GM20000 (cell line): ENCODE data around the gene YIF1B.

Experiments
- DNase-seq: peaks from one replicate; pipeline ENCODE4 v3.0.0; 2012; ENCODE audit warnings: low spot score
- TF ChIP-seq, protein P1 (sequence below): IDR thresholded peaks from 2 replicates; pipeline ENCODE4 v1.5.1; 2012; ENCODE audit warnings: mild to moderate bottlenecking, control low read depth; ENCODE audit errors: extremely low read depth, missing control alignments

Gene YIF1B

DNA sequence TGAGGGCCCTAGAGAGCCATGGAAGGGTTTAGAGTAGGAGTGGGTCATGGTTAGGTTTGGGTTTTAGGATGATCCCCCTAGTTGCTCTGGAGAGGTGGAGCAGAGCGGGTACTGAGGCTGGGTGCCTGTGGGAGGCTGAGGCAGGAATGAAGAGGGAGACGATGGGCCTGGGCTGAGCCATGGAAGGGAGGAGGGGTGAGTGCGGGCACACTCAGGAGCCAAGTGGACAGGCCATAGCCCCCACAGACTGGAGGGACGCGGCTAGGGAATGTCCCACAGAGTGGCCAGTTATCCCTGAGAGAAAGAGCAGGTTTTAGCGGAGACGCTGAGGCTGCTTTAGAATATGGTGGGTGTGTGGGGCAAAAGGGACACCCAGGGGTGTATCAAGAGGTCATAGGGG, 13.9 kb upstream of the YIF1B start:
- DNase-seq, result no peak
- TF ChIP-seq, protein P1, sequence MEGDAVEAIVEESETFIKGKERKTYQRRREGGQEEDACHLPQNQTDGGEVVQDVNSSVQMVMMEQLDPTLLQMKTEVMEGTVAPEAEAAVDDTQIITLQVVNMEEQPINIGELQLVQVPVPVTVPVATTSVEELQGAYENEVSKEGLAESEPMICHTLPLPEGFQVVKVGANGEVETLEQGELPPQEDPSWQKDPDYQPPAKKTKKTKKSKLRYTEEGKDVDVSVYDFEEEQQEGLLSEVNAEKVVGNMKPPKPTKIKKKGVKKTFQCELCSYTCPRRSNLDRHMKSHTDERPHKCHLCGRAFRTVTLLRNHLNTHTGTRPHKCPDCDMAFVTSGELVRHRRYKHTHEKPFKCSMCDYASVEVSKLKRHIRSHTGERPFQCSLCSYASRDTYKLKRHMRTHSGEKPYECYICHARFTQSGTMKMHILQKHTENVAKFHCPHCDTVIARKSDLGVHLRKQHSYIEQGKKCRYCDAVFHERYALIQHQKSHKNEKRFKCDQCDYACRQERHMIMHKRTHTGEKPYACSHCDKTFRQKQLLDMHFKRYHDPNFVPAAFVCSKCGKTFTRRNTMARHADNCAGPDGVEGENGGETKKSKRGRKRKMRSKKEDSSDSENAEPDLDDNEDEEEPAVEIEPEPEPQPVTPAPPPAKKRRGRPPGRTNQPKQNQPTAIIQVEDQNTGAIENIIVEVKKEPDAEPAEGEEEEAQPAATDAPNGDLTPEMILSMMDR, result no peak

DNA sequence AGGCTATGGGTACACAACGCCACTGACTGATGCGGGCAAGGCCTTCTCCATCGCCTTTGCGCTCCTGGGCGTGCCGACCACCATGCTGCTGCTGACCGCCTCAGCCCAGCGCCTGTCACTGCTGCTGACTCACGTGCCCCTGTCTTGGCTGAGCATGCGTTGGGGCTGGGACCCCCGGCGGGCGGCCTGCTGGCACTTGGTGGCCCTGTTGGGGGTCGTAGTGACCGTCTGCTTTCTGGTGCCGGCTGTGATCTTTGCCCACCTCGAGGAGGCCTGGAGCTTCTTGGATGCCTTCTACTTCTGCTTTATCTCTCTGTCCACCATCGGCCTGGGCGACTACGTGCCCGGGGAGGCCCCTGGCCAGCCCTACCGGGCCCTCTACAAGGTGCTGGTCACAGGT, 10.8 kb upstream of the YIF1B start:
- TF ChIP-seq, protein P1, result no peak
- no peak for DNase-seq

DNA sequence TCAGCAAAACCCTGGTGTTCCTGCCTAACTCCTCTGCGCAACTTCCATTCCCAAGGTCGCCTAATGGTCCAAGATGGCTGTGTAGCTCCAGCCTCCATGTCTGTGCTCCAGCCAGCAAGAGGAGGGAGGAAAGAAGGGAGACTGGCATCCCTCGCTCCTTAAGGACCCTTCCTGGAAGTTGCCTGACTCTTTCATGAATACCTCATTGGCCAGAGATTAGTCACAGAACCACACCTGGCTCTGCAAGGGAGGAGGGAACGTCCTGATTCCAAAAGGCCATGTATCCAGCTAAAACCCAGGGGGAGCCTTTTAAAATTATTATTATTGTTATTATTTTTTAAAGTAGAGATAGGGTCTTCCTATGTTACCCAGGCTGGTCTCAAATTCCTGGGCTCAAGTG, 8.7 kb upstream of the YIF1B start:
- TF ChIP-seq, protein P1, result no peak
- no peak for DNase-seq

DNA sequence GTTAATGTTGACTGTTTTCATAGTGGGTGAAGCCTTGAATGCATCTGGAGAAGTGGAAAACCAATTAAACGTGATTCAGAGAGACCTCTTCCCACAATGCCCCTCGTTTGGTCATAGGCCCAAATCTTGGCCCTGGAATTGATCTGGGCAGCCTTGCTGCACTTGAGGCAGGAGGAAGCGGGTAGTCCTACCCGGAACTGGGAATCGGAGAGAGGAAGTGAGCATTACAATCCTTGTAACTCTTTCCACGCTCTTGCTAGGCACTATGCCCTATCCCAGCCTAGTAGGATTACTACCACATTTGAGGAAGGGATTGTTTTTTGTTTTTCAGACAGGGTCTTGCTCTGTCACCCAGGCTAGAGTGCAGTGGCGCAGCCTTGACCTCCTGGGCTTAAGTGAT, 7.5 kb upstream of the YIF1B start:
- no peak for DNase-seq
- TF ChIP-seq, protein P1, result no peak

DNA sequence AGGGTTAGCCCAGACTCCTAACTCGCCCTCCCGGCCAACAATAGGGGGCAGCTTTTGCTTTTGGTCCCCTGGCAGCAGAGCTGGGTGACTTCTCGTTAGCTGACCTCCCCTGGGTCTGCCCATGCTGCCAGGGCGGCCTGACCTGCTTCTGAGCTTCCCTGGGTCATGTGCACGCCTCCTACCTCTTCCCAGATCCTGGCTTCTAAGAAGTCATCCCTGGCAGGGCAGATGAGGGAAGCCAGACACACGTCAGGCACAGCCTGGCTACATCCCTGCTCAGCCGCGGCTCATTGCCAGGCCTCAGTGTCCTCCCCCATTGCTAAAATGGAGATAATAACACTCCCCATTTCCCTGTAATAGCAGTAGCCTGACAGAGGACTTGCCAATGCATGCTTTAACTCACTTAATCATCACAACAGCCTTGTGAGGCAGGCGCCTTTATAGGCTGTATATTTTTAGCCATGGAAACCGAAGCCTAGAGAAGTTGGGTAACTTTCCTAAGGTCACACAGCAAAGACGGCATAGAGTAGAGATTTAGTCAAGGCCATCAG, 6.0 kb upstream of the YIF1B start:
- no peak for DNase-seq
- TF ChIP-seq, protein P1, result no peak

DNA sequence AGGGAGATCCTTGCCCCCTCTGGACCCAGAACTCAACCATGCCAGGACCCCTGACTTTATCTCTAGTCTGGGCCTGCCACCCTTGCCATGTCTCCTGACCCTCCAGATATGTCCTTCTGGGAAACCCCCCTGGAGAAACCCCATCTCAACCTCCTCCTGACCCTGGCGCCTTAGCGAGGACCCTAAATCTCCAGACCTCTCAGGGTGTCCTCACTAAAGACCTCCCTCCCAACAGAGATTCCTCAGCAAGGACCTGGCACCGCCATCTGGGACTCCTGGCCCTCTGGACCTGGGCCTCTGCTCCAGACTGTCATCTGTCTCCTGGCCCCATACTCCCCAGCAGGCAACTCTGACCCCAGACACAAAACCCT, 5.2 kb upstream of the YIF1B start:
- TF ChIP-seq, protein P1, result no peak
- no peak for DNase-seq

DNA sequence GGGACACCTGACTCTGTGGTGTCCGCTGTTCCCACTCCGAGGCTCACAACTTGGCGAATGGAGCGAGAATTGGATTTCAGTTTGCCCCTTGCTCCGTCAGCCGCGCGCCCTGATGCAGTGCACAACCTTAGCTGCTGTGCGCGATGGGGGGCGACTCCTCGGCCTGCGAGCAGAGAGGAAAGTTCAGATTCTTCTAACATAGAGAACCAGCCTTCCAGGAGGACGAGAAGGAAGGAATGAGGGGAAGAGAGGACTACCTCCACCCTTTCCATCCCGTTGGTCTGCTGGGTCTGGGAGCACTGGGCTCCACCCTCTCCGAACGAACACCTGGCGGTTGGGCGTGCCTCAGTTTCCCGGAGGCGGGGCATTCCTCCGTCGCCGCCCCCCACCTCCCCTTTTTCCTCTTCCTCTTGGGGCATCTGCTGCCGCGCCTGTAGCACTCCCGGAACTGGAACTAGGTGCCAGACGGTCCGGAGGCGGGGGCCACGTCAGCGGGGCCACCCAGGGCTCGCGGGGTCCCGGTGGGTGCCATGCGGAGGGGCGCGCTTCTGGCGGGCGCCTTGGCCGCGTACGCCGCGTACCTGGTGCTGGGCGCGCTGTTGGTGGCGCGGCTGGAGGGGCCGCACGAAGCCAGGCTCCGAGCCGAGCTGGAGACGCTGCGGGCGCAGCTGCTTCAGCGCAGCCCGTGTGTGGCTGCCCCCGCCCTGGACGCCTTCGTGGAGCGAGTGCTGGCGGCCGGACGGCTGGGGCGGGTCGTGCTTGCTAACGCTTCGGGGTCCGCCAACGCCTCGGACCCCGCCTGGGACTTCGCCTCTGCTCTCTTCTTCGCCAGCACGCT, 3.9 kb upstream of the YIF1B start, which contains the start of gene KCNK6:
Gene KCNK6 (plus strand): TSS at position 425 of the 838 bp plus-strand sequence. CDS start 106 bp downstream, at position 531.
- TF ChIP-seq, protein P1, result no peak
- no peak for DNase-seq
